HEK293T (cell line): ENCODE measurements around the gene KCNMA1.

Experiments used
- CTCF ChIA-PET: fragments of 350-600 bp; formaldehyde crosslinking; extraction: SDS; loops from one replicate; lab custom pipeline; 2021; ENCODE audit warnings: antibody characterized with exemption, inconsistent platforms; lab: Yijun Ruan, JAX
- POLR2A ChIA-PET: fragments of 350-600 bp; formaldehyde crosslinking; extraction: SDS; loops from one replicate; lab custom pipeline; 2020; ENCODE audit warnings: antibody characterized with exemption, inconsistent platforms; lab: Yijun Ruan, JAX
- DNase-seq: peaks from one replicate; pipeline ENCODE4 v3.0.0; 2012; ENCODE audit warnings: mixed read lengths; ENCODE audit errors: extremely low spot score
- ARNT ChIP-seq: fragments of 450-650 bp; IDR thresholded peaks from 2 replicates; pipeline ENCODE4 v1.6.1; 2017; ENCODE audit warnings: mild to moderate bottlenecking
- BHLHE40 ChIP-seq: fragments of 450-650 bp; IDR thresholded peaks from 2 replicates; pipeline ENCODE4 v1.6.1; 2016; ENCODE audit warnings: mild to moderate bottlenecking, moderate library complexity, borderline replicate concordance
- CTBP1 ChIP-seq: fragments of 450-650 bp; IDR thresholded peaks from 2 replicates; pipeline ENCODE4 v1.6.1; 2016; ENCODE audit warnings: borderline replicate concordance
- ELF4 ChIP-seq: fragments of 450-650 bp; IDR thresholded peaks from 2 replicates; pipeline ENCODE4 v1.6.1; 2017; ENCODE audit warnings: antibody characterized with exemption
- FOXA1 ChIP-seq: fragments of 450-650 bp; IDR thresholded peaks from 2 replicates; pipeline ENCODE4 v1.6.1; 2016; ENCODE audit warnings: mild to moderate bottlenecking
- FOXK2 ChIP-seq: fragments of 450-650 bp; IDR thresholded peaks from 2 replicates; pipeline ENCODE4 v1.6.1; 2016; ENCODE audit warnings: mild to moderate bottlenecking
- FOXM1 ChIP-seq: fragments of 450-650 bp; IDR thresholded peaks from 2 replicates; pipeline ENCODE4 v1.6.1; 2017; ENCODE audit warnings: mild to moderate bottlenecking, borderline replicate concordance
- HDGF ChIP-seq: fragments of 450-650 bp; IDR thresholded peaks from 2 replicates; pipeline ENCODE4 v1.6.1; 2017; ENCODE audit warnings: antibody characterized with exemption, borderline replicate concordance
- L3MBTL2 ChIP-seq: fragments of 450-650 bp; conservative IDR thresholded peaks from 2 replicates; pipeline ENCODE4 v1.6.1; 2016; ENCODE audit warnings: mild to moderate bottlenecking
- LEF1 ChIP-seq: fragments of 450-650 bp; IDR thresholded peaks from 2 replicates; pipeline ENCODE4 v1.6.1; 2017; ENCODE audit warnings: mild to moderate bottlenecking, borderline replicate concordance
- NFRKB ChIP-seq: fragments of 450-650 bp; IDR thresholded peaks from 2 replicates; pipeline ENCODE4 v1.6.1; 2016; ENCODE audit warnings: mild to moderate bottlenecking, moderate library complexity
- PKNOX1 ChIP-seq: fragments of 450-650 bp; IDR thresholded peaks from 2 replicates; pipeline ENCODE4 v1.6.1; 2016
- SP1 ChIP-seq: fragments of 450-650 bp; IDR thresholded peaks from 2 replicates; pipeline ENCODE4 v1.6.1; 2017
- SUZ12 ChIP-seq: fragments of 450-650 bp; IDR thresholded peaks from 2 replicates; pipeline ENCODE4 v1.6.1; 2016; ENCODE audit warnings: mild to moderate bottlenecking
- TARDBP ChIP-seq: fragments of 450-650 bp; IDR thresholded peaks from 2 replicates; pipeline ENCODE4 v1.6.1; 2016
- ZNF384 ChIP-seq: fragments of 450-650 bp; IDR thresholded peaks from 2 replicates; pipeline ENCODE4 v1.6.1; 2016

KCNMA1 gene

DNA sequence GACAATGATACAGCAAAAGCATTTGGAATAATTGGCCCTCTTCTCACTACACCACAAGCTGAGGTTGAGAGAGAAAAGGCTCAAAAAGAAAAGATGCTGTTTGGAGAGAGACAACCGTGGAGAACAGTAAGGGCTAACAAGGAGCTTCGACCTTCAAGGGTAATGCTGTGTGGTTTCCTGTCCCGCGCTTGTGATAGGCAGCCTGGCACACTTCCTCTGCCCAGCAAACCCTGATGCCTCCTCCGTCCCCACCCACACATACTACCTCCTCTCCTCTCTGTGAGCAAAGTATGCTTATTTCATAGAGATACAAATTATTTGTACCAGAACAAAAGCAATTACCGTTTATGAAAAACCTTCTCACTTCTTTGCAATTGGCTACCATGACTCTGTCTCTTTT lies 755.4 kb downstream of the KCNMA1 start:
- TF ChIP-seq SUZ12 (no peak), FOXK2 (no peak), BHLHE40 (no peak), FOXM1 (no peak), NFRKB (no peak), PKNOX1 (no peak), HDGF (no peak), ZNF384 (no peak), TARDBP (no peak)
- ChIA-PET CTCF (no interaction called here), POLR2A (no interaction called here)
- no peak for DNase-seq

GRCh38 chr10:76881477-76882220 lies 756.0 kb downstream of the KCNMA1 start:
- CTCF ChIA-PET: no interaction called here
- POLR2A ChIA-PET: no interaction called here
- TF ChIP-seq ARNT (no peak), FOXM1 (no peak), BHLHE40 (no peak), SUZ12 (no peak), TARDBP (no peak), FOXK2 (no peak), NFRKB (no peak)
- no peak for DNase-seq

DNA sequence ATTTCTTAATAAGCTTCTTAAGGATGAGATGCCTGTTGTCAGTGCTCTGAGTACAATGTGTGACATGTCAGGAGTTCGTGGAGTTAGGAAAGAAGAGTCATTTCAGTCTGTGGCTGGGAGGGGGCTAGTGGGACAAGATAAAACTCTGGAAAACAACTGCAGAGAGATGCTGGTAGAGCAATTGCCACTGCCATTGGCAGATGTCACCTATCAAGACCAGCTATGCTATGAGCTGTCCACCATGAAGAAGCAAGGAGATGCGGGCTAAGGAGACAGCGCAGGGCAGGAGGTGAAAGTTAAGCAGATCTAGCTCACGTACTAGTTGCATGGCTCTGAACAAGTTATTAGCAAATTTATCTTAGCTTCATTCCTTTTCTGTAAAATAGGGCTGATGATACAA lies 756.7 kb downstream of the KCNMA1 start:
- TF ChIP-seq SP1: no peak
- no peak for TF ChIP-seq FOXA1
- no peak for TF ChIP-seq NFRKB
- no peak for TF ChIP-seq ELF4
- no peak for TF ChIP-seq TARDBP
- no peak for TF ChIP-seq ZNF384
- no peak for TF ChIP-seq FOXK2
- TF ChIP-seq BHLHE40: no peak
- no peak for TF ChIP-seq CTBP1
- TF ChIP-seq FOXM1: no peak
- TF ChIP-seq L3MBTL2: no peak
- no peak for TF ChIP-seq HDGF
- no peak for TF ChIP-seq LEF1
- TF ChIP-seq SUZ12: no peak
- no peak for TF ChIP-seq ARNT
- TF ChIP-seq PKNOX1: no peak
- ChIA-PET CTCF (no interaction called here), POLR2A (no interaction called here)
- DNase-seq: no peak

DNA sequence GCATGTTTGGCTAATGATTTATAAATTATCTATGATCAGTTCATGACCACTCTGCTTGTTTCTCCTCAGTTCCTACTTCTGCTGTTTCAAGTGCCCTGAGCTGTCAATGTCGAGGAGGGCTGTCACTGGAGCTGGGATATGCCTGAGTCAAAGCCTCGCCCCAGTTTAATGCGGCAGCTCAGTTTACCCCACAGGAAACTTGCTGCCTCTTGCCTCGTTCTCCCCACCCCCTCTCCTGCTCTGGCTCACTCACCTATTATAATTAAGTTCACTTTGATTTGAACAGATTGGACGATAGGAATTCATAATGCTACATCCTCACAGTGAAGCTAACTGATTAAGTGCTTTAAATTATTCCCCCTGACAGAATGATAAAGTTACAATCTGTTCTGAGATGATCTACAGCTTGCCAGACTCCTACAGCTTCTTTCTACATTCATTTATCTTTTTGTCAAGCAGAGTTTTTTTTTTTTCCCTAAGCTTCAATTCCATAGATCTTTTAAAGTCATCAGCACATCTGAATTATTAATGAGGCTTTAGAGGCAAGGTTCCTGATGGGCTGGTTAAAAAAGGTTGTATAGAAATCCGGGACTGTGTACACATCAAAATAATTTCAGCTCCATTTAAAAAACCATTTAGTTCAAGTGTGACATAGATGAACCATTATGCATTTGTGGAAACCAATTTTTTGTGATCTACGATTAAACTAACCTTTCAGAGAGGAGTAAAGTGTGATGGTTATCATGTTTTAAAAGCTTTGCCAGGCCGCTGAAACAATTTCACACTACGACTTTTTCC lies 758.3 kb downstream of the KCNMA1 start:
- POLR2A ChIA-PET: no interaction called here
- CTCF ChIA-PET: no interaction called here

DNA sequence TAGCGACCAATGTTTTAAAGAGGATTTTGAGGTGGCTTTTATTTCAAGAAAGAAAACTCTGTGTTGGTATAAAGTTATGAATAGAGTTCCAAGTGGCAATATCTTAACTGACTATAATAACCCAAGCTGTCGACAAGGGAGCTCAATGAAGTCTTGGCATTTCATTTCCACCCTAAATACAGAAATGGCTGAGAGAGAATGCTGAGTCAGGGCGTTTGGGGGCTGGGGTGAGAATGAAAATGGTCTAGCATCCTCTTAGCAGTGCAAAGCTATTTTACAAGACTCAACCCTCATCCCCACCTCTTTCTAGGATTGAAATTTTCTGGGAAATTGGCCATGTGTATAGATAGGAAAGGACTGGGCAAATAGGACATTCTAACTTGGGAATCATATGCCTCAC lies 759.1 kb downstream of the KCNMA1 start:
- CTCF ChIA-PET: no interaction called here
- TF ChIP-seq ZNF384: no peak
- POLR2A ChIA-PET: no interaction called here
- DNase-seq: no peak

More for the DNA sequence above, 758.3 kb downstream of the KCNMA1 start:
- TF ChIP-seq HDGF (no peak), ZNF384 (no peak), ARNT (no peak), SUZ12 (no peak), SP1 (no peak)
- DNase-seq: no peak

DNA sequence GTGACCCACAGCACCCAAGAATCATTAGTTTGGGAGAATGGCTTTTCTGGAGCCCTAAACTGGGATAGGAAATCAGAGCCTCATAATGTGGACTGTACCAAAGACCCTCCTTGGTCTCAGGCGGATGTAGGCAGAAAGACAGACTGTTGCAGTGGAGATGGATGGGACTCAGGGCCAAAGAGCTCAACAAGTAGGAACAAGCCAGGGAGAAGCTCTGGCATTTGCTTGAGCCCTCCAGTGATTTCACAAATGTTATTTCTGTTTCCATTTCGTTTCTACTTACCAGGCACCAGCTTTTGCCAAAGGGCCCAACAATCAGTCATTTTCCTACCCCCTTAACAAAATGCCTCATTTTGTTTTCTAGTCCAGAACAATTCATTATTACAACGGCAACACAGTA lies 762.7 kb downstream of the KCNMA1 start:
- ChIA-PET POLR2A (no interaction called here), CTCF (no interaction called here)
- TF ChIP-seq L3MBTL2 (no peak), FOXA1 (no peak), TARDBP (no peak), ZNF384 (no peak), ARNT (no peak), HDGF (no peak), CTBP1 (no peak), BHLHE40 (no peak), PKNOX1 (no peak), ELF4 (no peak), SUZ12 (no peak), NFRKB (no peak), LEF1 (no peak), FOXK2 (no peak), SP1 (no peak), FOXM1 (no peak)
- no peak for DNase-seq
